Activated CD8-positive, alpha-beta memory T cell treated with anti-CD3 and anti-CD28 coated beads for 1 hour (primary cell): ENCODE measurements around the gene GPD1L.
"Not testable (repeated sequence)": the region's sequence is repeated elsewhere in the genome, so short reads cannot be mapped to it uniquely, and the experiment has no call there.

Experiments
- DNase-seq, 2 donors: peaks; one replicate each; pipeline ENCODE4 v3.0.0-alpha.2; 2020; ENCODE audit warnings: low read depth in 1 of 2; ENCODE audit errors: extremely low read depth in 1 of 2

Gene GPD1L

GRCh38 chr3:32177702-32178198 lies 71.3 kb downstream of the GPD1L start:
- peak; percentile 1 to 11 for DNase-seq

- no peak for DNase-seq
Measured at GRCh38 chr3:32180141-32180784, 73.8 kb downstream of the GPD1L start.

- no peak for DNase-seq
Measured at GRCh38 chr3:32181365-32181764, 74.9 kb downstream of the GPD1L start.

- DNase-seq: no peak
Measured at GRCh38 chr3:32181796-32182195, 75.4 kb downstream of the GPD1L start.

GRCh38 chr3:32184187-32184730 lies 77.8 kb downstream of the GPD1L start:
- DNase-seq: no peak

GRCh38 chr3:32186097-32186496 lies 79.7 kb downstream of the GPD1L start:
- DNase-seq: no peak

- no peak for DNase-seq
Measured at GRCh38 chr3:32186876-32187275, 80.5 kb downstream of the GPD1L start.

GRCh38 chr3:32189693-32190092 lies 83.3 kb downstream of the GPD1L start:
- DNase-seq: no peak

- DNase-seq: not testable (repeated sequence)
Measured at GRCh38 chr3:32190556-32190955, 84.1 kb downstream of the GPD1L start.

GRCh38 chr3:32193101-32193500 lies 86.7 kb downstream of the GPD1L start:
- DNase-seq: no peak

- no peak for DNase-seq
Measured at GRCh38 chr3:32194653-32195052, 88.2 kb downstream of the GPD1L start.

- no peak for DNase-seq
Measured at GRCh38 chr3:32195995-32196540, 89.6 kb downstream of the GPD1L start.

GRCh38 chr3:32197991-32198390 lies 91.6 kb downstream of the GPD1L start:
- no peak for DNase-seq

- DNase-seq: no peak
Measured at GRCh38 chr3:32198714-32199113, 92.3 kb downstream of the GPD1L start.

GRCh38 chr3:32200490-32200889 lies 94.1 kb downstream of the GPD1L start:
- no peak for DNase-seq

- no peak for DNase-seq
Measured at GRCh38 chr3:32200992-32201758, 94.8 kb downstream of the GPD1L start.

- DNase-seq: no peak
Measured at GRCh38 chr3:32202496-32202895, 96.1 kb downstream of the GPD1L start.

- no peak for DNase-seq
Measured at GRCh38 chr3:32203854-32204253, 97.4 kb downstream of the GPD1L start.

- DNase-seq: no peak
Measured at GRCh38 chr3:32208447-32208846, 102.0 kb downstream of the GPD1L start.

- no peak for DNase-seq
Measured at GRCh38 chr3:32215185-32215584, 108.8 kb downstream of the GPD1L start.

GRCh38 chr3:32216172-32216783 lies 109.9 kb downstream of the GPD1L start:
- DNase-seq: no peak
